HG03139 (cell line): Measurements from ENCODE around the gene RGL4.
A peak's percentile ranks its signal among the peaks of the same experiment; 100 is the strongest.

Source experiments
- ATAC-seq: cut with Tn5 transposase; IDR thresholded peaks from one replicate; pipeline ENCODE4 v1.9.1; 2021; ENCODE audit not compliant: unreplicated experiment

The RGL4 gene

GRCh38 chr22:23677701-23677995 lies 13.2 kb upstream of the RGL4 start:
- no peak for ATAC-seq

- no peak for ATAC-seq
These were observed 12.7 kb upstream of the RGL4 start for GRCh38 chr22:23678133-23678532.

GRCh38 chr22:23681026-23681809 lies 9.6 kb upstream of the RGL4 start:
- ATAC-seq = no peak

- ATAC-seq = no peak
These were observed 8.7 kb upstream of the RGL4 start for GRCh38 chr22:23682077-23682476.

- ATAC-seq = no peak
These were observed 7.9 kb upstream of the RGL4 start for GRCh38 chr22:23682827-23683355.

GRCh38 chr22:23683545-23683944 lies 7.3 kb upstream of the RGL4 start:
- no peak for ATAC-seq

- no peak for ATAC-seq
These were observed 6.8 kb upstream of the RGL4 start for GRCh38 chr22:23684026-23684425.

GRCh38 chr22:23684561-23685031 lies 6.2 kb upstream of the RGL4 start:
- no peak for ATAC-seq

GRCh38 chr22:23685205-23685784 lies 5.5 kb upstream of the RGL4 start:
- no peak for ATAC-seq

- no peak for ATAC-seq
These were observed 4.3 kb upstream of the RGL4 start for GRCh38 chr22:23686416-23687024.

- no peak for ATAC-seq
These were observed 2.7 kb upstream of the RGL4 start for GRCh38 chr22:23688121-23688520.

- no peak for ATAC-seq
These were observed 2.2 kb upstream of the RGL4 start for GRCh38 chr22:23688571-23688970.

GRCh38 chr22:23689414-23689813 lies 1.4 kb upstream of the RGL4 start:
- ATAC-seq = no peak

GRCh38 chr22:23691748-23692423 lies 1.1 kb downstream of the RGL4 start:
- no peak for ATAC-seq

GRCh38 chr22:23692598-23693291 lies 1.9 kb downstream of the RGL4 start:
- ATAC-seq = no peak

GRCh38 chr22:23693979-23694680 lies 3.3 kb downstream of the RGL4 start:
- no peak for ATAC-seq

- ATAC-seq = no peak
These were observed 4.3 kb downstream of the RGL4 start for GRCh38 chr22:23695141-23695540.

- peak; percentile 13 for ATAC-seq
These were observed 4.9 kb downstream of the RGL4 start for GRCh38 chr22:23695571-23696325.

- ATAC-seq = peak; percentile 63
These were observed 5.6 kb downstream of the RGL4 start for GRCh38 chr22:23696326-23696851.
